GM12878 (cell line): ENCODE data around the gene SCAND1. TPM values are rescaled to one million over a fixed set of nuclear protein-coding genes. Genes with fewer than 3 reads are reported as not detected.

Experiments
- ATAC-seq: fragments of 200-7000 bp; cut with Tn5 transposase; 3 replicates; pipeline ENCODE4 v1.9.1; 2020; ENCODE audit warnings: mild to moderate bottlenecking, moderate library complexity
- BruUV-seq: library from RNA; stranded (reverse); fragments of 400-500 nt; replicated peaks from 2 replicates; lab custom pipeline; 2021; lab: Mats Ljungman, UMichigan
- CTCF ChIA-PET: fragments of 300-600 bp; sonication (Branson Sonifier 250); formaldehyde crosslinking; extraction: SDS; loops from one replicate; lab custom pipeline; 2021; ENCODE audit warnings: inconsistent platforms; lab: Yijun Ruan, JAX
- POLR2A ChIA-PET: fragments of 350-600 bp; formaldehyde crosslinking; extraction: SDS; loops from one replicate; lab custom pipeline; 2021; ENCODE audit warnings: inconsistent platforms; lab: Charles Lee
- RAD21 ChIA-PET: fragments of 300-600 bp; sonication (Branson Sonifier 250); formaldehyde crosslinking; loops from one replicate; lab custom pipeline; 2023; ENCODE audit warnings: antibody characterized with exemption; ENCODE audit not compliant: unreplicated experiment; lab: Charles Lee
- SMC1A ChIA-PET: fragments of 300-600 bp; sonication (Branson Sonifier 250); formaldehyde crosslinking; loops from one replicate; lab custom pipeline; 2023; ENCODE audit not compliant: unreplicated experiment, uncharacterized antibody; lab: Charles Lee
- DNase-seq: peaks from one replicate; pipeline ENCODE4 v3.0.0-alpha.2; 2011; ENCODE audit warnings: low read depth, low spot score
- FAIRE-seq: peaks from 3 replicates; lab custom pipeline; 2011; peaks lifted over from hg19 to GRCh38; lab: Jason Lieb, UNC
- H2AFZ ChIP-seq: 2 replicates; pipeline ENCODE4 v1.6.0; 2011; ENCODE audit warnings: low read depth, low read length, control low read depth; ENCODE audit not compliant: control insufficient read depth
- H3K27ac ChIP-seq: 2 replicates; pipeline ENCODE4 v1.5.1; 2011; ENCODE audit warnings: control low read depth; ENCODE audit not compliant: control insufficient read depth, insufficient read depth
- H3K27me3 ChIP-seq, 2 experiments: replicated peaks in 1 of 2; 2 replicates each; pipeline versions ENCODE4 v1.6.0 to v1.6.1; 2011; ENCODE audit warnings: low read length in 1 of 2; ENCODE audit not compliant: control insufficient read depth in 2 of 2, insufficient read depth in 2 of 2
- H3K36me3 ChIP-seq, 2 experiments: 2 replicates each; pipeline ENCODE4 v1.5.1; 2011; ENCODE audit warnings: low read length in 1 of 2; ENCODE audit not compliant: control insufficient read depth in 2 of 2, insufficient read depth in 2 of 2
- H3K4me1 ChIP-seq: 2 replicates; pipeline ENCODE4 v1.6.1; 2011; ENCODE audit warnings: mild to moderate bottlenecking, low read length, moderate library complexity, mixed read lengths; ENCODE audit not compliant: control insufficient read depth, insufficient read depth
- H3K4me2 ChIP-seq: 2 replicates; pipeline ENCODE4 v1.6.0; 2011; ENCODE audit warnings: control low read depth; ENCODE audit not compliant: control insufficient read depth, insufficient read depth
- H3K4me3 ChIP-seq: fragments of 200-600 bp; sonication (generic); 2 replicates; pipeline ENCODE4 v1.5.1; 2016
- H3K79me2 ChIP-seq: 2 replicates; pipeline ENCODE4 v1.6.0; 2011; ENCODE audit warnings: low read length; ENCODE audit not compliant: control insufficient read depth, insufficient read depth
- H3K9ac ChIP-seq: 2 replicates; pipeline ENCODE4 v1.8.0; 2011; ENCODE audit warnings: low read length, control low read depth, mixed read lengths; ENCODE audit not compliant: control insufficient read depth, insufficient read depth
- H3K9me3 ChIP-seq: replicated peaks from 3 replicates; pipeline ENCODE4 v1.5.1; 2011; ENCODE audit warnings: mild to moderate bottlenecking, low read length; ENCODE audit not compliant: control insufficient read depth, insufficient read depth
- H4K20me1 ChIP-seq: 2 replicates; pipeline ENCODE4 v1.6.0; 2011; ENCODE audit not compliant: control insufficient read depth, insufficient read depth
- BCL11A ChIP-seq: IDR thresholded peaks from 2 replicates; pipeline ENCODE4 v1.6.1; 2011; ENCODE audit warnings: low read depth, low read length
- CBFB ChIP-seq: IDR thresholded peaks from 2 replicates; pipeline ENCODE4 v1.6.1; 2016; ENCODE audit warnings: antibody characterized with exemption, low read depth
- CHD4 ChIP-seq: fragments of 200-600 bp; sonication (generic); IDR thresholded peaks from 2 replicates; pipeline ENCODE4 v1.6.1; 2016; ENCODE audit warnings: mild to moderate bottlenecking
- EED ChIP-seq: sonication (generic); IDR thresholded peaks from 2 replicates; pipeline ENCODE4 v1.6.1; 2016; ENCODE audit warnings: antibody characterized with exemption, low read depth
- GABPA ChIP-seq: IDR thresholded peaks from 2 replicates; pipeline ENCODE4 v1.6.1; 2014; ENCODE audit warnings: antibody characterized with exemption, low read depth, mild to moderate bottlenecking, inconsistent platforms
- IRF4 ChIP-seq: IDR thresholded peaks from 2 replicates; pipeline ENCODE4 v1.6.1; 2011; ENCODE audit warnings: low read depth, low read length
- JUNB ChIP-seq: IDR thresholded peaks from 2 replicates; pipeline ENCODE4 v1.6.1; 2016; ENCODE audit warnings: antibody characterized with exemption, mild to moderate bottlenecking
- MLLT1 ChIP-seq: fragments of 450-650 bp; IDR thresholded peaks from 2 replicates; pipeline ENCODE4 v1.6.1; 2016; ENCODE audit warnings: mild to moderate bottlenecking
- MTA2 ChIP-seq: fragments of 450-650 bp; IDR thresholded peaks from 2 replicates; pipeline ENCODE4 v1.6.1; 2016; ENCODE audit warnings: low read depth, mild to moderate bottlenecking, moderate library complexity
- NBN ChIP-seq: fragments of 450-650 bp; IDR thresholded peaks from 2 replicates; pipeline ENCODE4 v1.6.1; 2016
- NR2F1 ChIP-seq: fragments of 450-650 bp; conservative IDR thresholded peaks from 2 replicates; pipeline ENCODE4 v1.6.1; 2017; ENCODE audit warnings: mild to moderate bottlenecking
- PAX5 ChIP-seq: IDR thresholded peaks from 2 replicates; pipeline ENCODE4 v1.6.1; 2011; ENCODE audit warnings: low read depth, low read length, borderline replicate concordance
- POLR2A ChIP-seq: IDR thresholded peaks from 2 replicates; pipeline ENCODE4 v1.6.1; 2011; ENCODE audit warnings: low read depth, mild to moderate bottlenecking, low read length
- RUNX3 ChIP-seq: IDR thresholded peaks from 2 replicates; pipeline ENCODE4 v1.6.1; 2012; ENCODE audit warnings: low read length, inconsistent platforms
- STAT3 ChIP-seq: IDR thresholded peaks from 2 replicates; pipeline ENCODE4 v1.6.1; 2011; ENCODE audit warnings: low read depth, low read length, improper control_type of control experiment
- TBL1XR1 ChIP-seq: IDR thresholded peaks from 2 replicates; pipeline ENCODE4 v1.6.1; 2012; ENCODE audit warnings: low read depth, low read length, improper control_type of control experiment
- WGBS: methylation state at CpG from one replicate; pipeline ENCODE4 v1.1.6; 2016; ENCODE audit warnings: low lambda C conversion rate; ENCODE audit not compliant: insufficient replicate concordance, insufficient coverage; ENCODE audit errors: missing lambda C conversion rate; 5-methylcytosine and 5-hydroxymethylcytosine counted together
- in situ Hi-C: fragments of 300-500 bp; cut with MboI; formaldehyde crosslinking; loops from 9 replicates; pipeline ENCODE4 v1.14.3; 2018; ENCODE audit warnings: mixed read lengths
- intact Hi-C: fragments of 100-400 bp; cut with micrococcal nuclease; formaldehyde crosslinking; loops from one replicate; pipeline ENCODE4 v1.14.2; 2022; ENCODE audit not compliant: unreplicated experiment
- polyA plus RNA-seq, 11 experiments: library from polyadenylated mRNA; depleted of rRNA in 4 of 11; unstranded in 6 of 11; stranded (reverse) in 5 of 11; fragments of >200 nt; fragmentation: Nextera tagmentation in 4 of 11; fragmentation: Illumina TruSeq in 1 of 11; extraction: Ambion mirVana in 4 of 11; extraction: Trizol in 1 of 11; gene quantifications; 1 replicate in 1 of 11; 2 replicates in 10 of 11; pipeline versions ENCODE4 v1.2.1 to v1.2.3, GENCODE V29; 2011 to 2016; ENCODE audit warnings: inconsistent platforms in 2 of 11, missing spikeins in 2 of 11, low read depth in 1 of 11
- total RNA-seq, 4 experiments: library from RNA; depleted of rRNA in 3 of 4; stranded (reverse); fragments of >200 nt in 3 of 4; fragmentation: Illumina TruSeq in 1 of 4; extraction: Trizol in 1 of 4; gene quantifications; 2 replicates each; pipeline versions ENCODE4 v1.2.1 to v1.2.3, GENCODE V29; 2013 to 2021
- TF ChIP-seq, protein P1 (sequence below): fragments of 450-650 bp; IDR thresholded peaks from 2 replicates; pipeline ENCODE4 v1.6.1; 2017; ENCODE audit warnings: low read depth, mild to moderate bottlenecking, moderate library complexity
- TF ChIP-seq, protein P2 (sequence below): fragments of 450-650 bp; IDR thresholded peaks from 2 replicates; pipeline ENCODE4 v1.6.1; 2017; ENCODE audit warnings: mild to moderate bottlenecking, low read depth, inconsistent platforms; ENCODE audit not compliant: poor library complexity, severe bottlenecking

The SCAND1 gene
- total and polyA plus RNA-seq, 10 of the 15 experiments (the other 5 are each of a cell fraction or from before 2014, with no cell fraction given): 0.08 to 117 (median 25.9) TPM

DNA sequence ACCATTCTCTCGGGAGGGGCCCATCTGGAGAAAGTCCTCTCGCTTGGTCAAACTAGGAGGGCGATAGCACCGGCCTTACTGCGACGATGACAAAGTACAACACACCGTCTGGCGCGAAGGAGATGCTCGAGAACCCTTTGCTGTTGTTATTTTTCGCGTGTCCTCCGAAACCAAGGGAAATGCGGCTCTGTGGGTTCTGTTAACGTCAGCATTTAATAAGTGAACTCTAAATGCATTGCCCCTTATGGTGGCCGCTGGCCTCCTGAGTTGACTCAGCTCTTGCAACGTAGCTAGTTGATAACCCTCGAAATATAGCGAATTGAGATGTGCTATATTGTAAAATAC lies 577 bp upstream of the SCAND1 start:
- ATAC-seq (peak; percentile 32), FAIRE-seq (no peak), DNase-seq (no peak)
- Histone ChIP-seq H3K36me3 (no peaks in the 10 kb centered on the region), H3K9ac (peak overlapping the region; percentile 58), H3K4me1 (peaks cover 3% of the 10 kb centered on the region), H3K27ac (peak overlapping the region; percentile 64), H3K27me3 (no peaks in the 10 kb centered on the region), H3K79me2 (peaks cover 23% of the 10 kb centered on the region), H3K4me3 (peak overlapping the region; percentile 82), H3K4me2 (peak overlapping the region; percentile 70), H2AFZ (peak overlapping the region; percentile 89), H4K20me1 (no peaks in the 10 kb centered on the region), H3K9me3 (no peaks in the 10 kb centered on the region)
- ChIA-PET CTCF (interaction anchor here (0.6 to 4.4 kb wide), 31 partner anchors 8 to 492 kb away, joined by 3 to 27 read pairs (median 4); partner anchors contain the start of genes CNBD2, RBM39 and SPAG4), SMC1A (interaction anchor here (0.8 to 3.0 kb wide), 12 partner anchors 12 to 500 kb away, joined by 3 to 17 read pairs (median 5); partner anchors contain the start of genes CEP250, CNBD2, PHF20 and RBM39), RAD21 (interaction anchor here (0.6 to 3.1 kb wide), 9 partner anchors 16 to 792 kb away, joined by 3 to 33 read pairs (median 6); partner anchors contain the start of genes NDRG3, RBM39 and SPAG4), POLR2A (interaction anchor here (0.5 to 3.8 kb wide), 11 partner anchors 10 to 545 kb away, joined by 3 to 40 read pairs (median 3); partner anchors contain the start of genes RBM39 and SPAG4)
- in situ Hi-C loops (no loop called here), intact Hi-C loops (loop anchor here (1.0 to 2.0 kb wide), 2 partner anchors 212 to 339 kb away; partner anchors contain the start of gene RBM39)
- TSS peak; percentile 92 for BruUV-seq
- under 1% methylated on average over 19 of the region's 19 CpGs for WGBS
- TF ChIP-seq TBL1XR1 (no peak), JUNB (0 out of 2 replicates have a peak, but pooled peaks have one; percentile 51), CBFB (no peak), NBN (0 out of 2 replicates have a peak, but pooled peaks have one; percentile 8), MLLT1 (0 out of 2 replicates have a peak, but pooled peaks have one; percentile 15), IRF4 (0 out of 2 replicates have a peak, but pooled peaks have one; percentile 28), STAT3 (no peak), GABPA (no peak), RUNX3 (peak; percentile 33; the same call in 1 of the 2 replicates), BCL11A (peak; percentile 29; the same call in 1 of the 2 replicates), POLR2A (no peak), CHD4 (no peak), NR2F1 (peak; percentile 53), PAX5 (0 out of 2 replicates have a peak, but pooled peaks have one; percentile 26), EED (0 out of 2 replicates have a peak, but pooled peaks have one; percentile 3), MTA2 (peak; percentile 59)
- TF ChIP-seq, protein P1, sequence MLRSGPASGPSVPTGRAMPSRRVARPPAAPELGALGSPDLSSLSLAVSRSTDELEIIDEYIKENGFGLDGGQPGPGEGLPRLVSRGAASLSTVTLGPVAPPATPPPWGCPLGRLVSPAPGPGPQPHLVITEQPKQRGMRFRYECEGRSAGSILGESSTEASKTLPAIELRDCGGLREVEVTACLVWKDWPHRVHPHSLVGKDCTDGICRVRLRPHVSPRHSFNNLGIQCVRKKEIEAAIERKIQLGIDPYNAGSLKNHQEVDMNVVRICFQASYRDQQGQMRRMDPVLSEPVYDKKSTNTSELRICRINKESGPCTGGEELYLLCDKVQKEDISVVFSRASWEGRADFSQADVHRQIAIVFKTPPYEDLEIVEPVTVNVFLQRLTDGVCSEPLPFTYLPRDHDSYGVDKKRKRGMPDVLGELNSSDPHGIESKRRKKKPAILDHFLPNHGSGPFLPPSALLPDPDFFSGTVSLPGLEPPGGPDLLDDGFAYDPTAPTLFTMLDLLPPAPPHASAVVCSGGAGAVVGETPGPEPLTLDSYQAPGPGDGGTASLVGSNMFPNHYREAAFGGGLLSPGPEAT: 0 out of 2 replicates have a peak, but pooled peaks have one; percentile 11
- TF ChIP-seq, protein P2, sequence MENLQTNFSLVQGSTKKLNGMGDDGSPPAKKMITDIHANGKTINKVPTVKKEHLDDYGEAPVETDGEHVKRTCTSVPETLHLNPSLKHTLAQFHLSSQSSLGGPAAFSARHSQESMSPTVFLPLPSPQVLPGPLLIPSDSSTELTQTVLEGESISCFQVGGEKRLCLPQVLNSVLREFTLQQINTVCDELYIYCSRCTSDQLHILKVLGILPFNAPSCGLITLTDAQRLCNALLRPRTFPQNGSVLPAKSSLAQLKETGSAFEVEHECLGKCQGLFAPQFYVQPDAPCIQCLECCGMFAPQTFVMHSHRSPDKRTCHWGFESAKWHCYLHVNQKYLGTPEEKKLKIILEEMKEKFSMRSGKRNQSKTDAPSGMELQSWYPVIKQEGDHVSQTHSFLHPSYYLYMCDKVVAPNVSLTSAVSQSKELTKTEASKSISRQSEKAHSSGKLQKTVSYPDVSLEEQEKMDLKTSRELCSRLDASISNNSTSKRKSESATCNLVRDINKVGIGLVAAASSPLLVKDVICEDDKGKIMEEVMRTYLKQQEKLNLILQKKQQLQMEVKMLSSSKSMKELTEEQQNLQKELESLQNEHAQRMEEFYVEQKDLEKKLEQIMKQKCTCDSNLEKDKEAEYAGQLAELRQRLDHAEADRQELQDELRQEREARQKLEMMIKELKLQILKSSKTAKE: peak; percentile 61
